Stimulated activated CD4-positive, alpha-beta T cell treated with anti-CD3 and anti-CD28 coated beads, Interleukin-12 subunit alpha, Interleukin-12 subunit beta, amount 100 ng/mL, for 48 hours (primary cell): Measurements from ENCODE around the gene HBP1.
"Not testable (repeated sequence)": the region's sequence is repeated elsewhere in the genome, so short reads cannot be mapped to it uniquely, and the experiment has no call there.

Source experiments
- DNase-seq, 3 donors: peaks; one replicate each; pipeline ENCODE4 v3.0.0-alpha.2; 2020; ENCODE audit warnings: low read depth in 2 of 3, low spot score in 1 of 3

HBP1 gene

DNA sequence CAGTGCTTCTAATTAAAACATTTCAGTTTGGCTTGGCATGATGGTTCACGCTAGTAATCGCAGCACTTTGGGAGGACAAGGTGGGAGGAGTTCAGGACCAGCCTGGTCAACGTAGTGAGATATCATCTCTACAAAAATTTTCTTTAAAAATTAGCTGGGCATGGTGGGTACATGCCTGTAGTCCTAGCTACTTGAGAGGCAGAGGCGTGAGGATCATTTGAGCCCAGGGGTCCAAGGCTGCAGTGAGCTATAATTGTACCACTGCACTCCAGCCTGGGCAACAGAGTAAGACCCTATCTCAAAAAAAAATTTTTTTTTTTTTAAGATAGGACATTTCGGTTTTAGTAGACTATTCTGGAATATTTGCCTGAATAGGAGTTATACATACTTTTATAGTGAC, 12.4 kb downstream of the HBP1 start:
- DNase-seq, result no peak

DNA sequence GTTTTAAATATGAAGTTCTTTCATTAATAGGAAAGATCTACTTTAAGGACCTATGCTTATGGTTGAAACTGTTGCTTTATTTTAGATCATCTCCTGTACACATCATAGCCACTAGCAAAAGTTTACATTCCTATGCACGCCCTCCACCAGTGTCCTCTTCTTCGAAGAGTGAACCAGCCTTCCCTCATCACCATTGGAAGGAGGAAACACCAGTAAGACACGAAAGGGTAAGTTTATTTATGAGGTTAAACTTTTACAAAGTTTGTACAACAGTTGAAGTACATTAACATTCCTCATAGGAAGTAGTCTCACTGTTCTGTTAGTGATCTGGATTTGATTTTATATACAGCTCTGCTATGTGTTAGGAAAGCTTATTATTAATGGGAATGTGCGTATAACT, 16.9 kb downstream of the HBP1 start:
- no peak for DNase-seq

DNA sequence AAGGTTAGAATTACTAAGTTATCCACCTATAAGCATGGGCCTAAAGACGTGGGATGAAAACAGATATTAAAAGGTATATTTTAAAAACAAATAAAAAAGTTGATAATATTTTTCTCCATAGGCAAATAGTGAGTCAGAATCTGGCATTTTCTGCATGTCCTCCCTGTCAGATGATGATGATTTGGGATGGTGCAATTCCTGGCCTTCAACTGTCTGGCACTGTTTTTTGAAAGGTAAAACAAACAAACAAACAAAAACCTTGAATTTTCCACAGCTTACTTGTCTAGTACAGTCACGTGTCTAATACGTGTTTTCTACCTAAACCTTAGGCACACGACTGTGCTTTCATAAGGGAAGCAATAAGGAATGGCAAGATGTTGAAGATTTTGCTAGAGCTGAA, 17.4 kb downstream of the HBP1 start:
- no peak for DNase-seq

DNA sequence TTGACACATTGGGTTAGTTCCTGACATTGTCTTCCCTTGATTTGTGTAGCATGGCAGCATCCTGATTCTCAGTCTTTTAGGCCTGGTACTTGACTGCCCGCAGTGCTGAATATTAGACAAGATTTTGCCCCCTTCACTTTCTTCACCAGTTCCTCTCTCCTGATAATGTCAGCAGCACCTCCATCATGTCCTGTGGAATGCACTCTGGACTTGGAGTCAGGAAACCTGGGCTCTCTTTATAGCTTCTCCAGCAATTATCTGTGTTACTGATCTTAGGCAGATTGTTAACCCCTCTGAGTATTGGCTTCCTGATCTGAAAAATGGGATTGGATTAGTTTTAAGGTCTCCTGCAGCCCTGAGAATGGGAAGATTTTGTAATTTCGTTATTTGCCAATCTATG, 19.0 kb downstream of the HBP1 start:
- no peak for DNase-seq

DNA sequence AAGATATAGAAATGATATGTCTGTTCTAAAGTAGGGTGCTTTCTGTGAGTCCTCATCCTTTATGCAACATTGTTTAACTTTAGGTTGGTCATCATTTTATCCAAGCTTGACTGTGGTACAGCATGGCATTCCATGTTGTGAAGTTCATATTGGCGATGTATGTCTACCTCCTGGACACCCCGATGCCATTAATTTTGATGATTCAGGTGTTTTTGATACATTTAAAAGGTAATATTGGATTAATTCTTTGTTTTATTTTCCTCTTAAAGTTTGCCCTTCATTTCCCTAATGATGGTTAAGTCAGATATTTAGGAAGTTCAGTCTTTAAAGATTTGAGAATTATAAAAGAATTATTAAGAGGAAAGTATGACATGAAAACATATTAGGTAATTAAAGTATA, 21.3 kb downstream of the HBP1 start:
- DNase-seq, result no peak

DNA sequence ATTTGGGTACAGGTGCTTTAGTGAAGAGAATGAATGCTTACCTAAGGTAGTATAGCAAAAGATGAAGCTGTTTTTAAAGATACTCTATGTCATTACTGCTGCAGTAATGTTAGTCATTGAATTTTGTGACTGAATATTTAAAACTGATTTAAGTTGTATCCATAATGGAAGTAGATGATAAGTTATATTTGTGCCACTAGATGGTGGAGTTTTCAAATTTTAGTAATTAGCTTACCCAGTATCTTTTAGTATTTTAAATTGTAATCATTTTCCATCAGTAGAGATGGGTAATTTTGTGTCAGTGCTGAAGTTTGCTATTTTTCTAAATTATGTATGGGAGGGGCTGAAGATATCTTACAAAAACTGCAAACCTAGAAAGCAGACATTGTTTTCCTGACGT, 25.2 kb downstream of the HBP1 start:
- no peak for DNase-seq

DNA sequence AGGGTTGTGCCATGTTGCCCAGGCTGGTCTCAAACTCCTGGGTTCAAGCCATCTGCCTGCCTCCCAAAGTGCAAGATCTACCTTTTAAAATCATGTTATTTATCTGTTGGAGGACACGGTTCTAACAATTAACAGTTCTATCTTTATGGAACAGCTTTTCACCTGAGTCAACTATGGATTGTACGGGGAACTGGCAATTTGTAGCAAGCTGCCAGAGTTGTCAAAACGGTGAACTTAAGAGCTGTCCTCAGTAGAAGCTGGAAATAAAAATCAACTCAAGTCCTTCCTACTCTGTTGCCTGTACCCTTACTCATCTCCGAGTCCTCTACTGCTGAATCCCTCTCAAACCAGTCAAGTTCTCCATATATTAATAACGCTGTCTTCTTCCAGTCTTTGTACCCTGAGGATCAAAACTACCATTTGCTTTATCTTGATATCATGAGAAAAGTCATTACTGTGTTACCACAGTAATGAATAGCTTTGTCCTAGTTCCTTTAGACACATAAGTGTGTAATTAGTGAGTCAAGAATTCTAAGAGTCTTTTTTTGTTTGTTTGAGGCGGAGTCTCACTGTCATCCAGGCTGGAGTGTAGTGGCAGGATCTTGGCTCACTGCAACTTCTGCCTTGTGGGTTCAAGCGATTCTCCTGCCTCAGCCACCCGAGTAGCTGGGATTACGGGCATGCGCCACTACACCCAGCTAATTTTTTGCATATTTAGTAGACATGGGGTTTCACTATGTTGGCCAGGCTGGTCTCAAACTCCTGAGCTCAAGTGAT, 28.2 kb downstream of the HBP1 start:
- no peak for DNase-seq

DNA sequence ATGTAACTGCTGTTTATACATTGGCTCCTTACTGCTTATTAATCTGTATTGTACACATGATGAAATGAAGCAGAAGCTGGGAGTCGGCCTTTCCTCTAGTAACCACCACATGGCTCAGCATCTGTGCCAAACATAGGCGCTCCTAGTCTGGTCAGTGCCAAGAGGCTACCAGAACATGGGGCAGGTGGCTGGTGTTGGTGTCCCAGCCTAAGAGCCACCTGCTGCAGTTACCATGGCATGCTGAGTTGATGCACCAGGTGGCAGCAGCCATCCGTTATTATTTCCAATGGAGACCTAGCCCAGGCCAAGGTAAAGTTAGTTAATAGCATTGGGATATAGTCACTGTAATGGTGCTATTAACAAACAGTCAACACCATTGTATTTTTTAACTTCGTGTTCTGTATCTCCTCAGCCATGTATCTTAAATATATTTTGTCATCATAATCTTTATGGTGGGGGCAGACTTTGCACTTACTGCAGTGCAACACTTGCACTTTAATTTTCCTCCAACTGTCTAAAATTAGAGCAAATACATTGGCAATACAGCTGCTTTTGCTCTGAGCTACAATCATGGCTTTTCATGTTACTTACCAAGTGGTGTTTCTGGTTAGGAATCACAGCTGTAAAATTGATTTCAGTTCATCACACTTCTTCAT, 33.1 kb downstream of the HBP1 start:
- peak in 2 of 3 donors; percentile 9 to 17 for DNase-seq

DNA sequence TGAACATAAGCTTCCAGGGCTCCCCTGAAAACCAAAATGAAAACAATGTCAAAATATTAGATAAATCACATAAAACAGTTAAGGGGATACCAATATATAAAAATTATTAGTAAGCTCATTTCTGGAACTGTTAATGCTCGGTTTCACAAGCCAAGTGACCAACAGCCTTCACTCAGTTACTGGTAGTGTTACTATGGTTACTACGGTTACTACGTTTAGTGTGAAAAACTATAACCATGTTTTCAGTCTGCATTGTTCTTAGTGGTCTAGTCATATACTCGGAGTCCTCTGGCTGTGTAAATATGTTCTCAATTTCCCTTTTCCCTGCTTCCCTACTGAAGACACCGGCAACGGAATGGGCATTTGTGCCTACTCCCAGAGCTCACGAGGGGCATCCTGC, 34.8 kb downstream of the HBP1 start:
- DNase-seq, result no peak

DNA sequence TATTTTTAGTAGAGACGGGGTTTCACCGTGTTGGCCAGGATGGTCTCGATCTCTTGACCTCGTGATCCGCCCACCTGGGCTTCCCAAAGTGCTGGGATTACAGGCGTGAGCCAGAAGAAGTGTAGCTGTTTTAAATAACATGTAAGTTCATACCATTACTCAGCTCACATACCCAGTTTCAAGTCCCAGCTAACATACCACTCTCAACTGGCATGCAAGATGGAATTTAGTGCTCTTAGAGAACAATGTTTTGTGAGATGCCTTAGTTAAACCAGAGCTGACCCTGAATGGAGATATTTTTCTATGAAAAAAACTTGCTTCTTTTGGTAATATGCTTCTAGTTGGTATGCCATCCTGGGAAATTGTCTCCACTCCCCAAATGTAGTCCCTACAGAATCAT, 37.3 kb downstream of the HBP1 start:
- DNase-seq, result no peak

DNA sequence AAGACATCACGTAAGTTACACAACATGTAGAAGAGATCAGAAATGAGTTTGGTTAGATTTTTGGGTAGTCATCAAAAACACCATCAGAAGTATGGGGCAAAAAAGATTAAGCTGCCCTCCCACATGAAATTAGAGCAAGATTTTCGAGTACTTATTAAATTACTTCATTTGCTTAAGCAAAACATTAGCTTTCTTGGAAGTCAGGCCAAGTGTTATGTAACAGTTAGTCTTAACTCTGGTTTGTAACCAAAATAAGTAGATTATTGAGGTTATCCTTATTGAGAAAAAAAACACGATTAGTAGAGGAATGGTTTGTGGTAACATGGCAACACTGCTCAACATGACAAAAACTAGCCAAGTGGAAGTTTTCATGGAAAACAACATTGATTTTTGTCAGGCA, 37.9 kb downstream of the HBP1 start:
- DNase-seq, result no peak

DNA sequence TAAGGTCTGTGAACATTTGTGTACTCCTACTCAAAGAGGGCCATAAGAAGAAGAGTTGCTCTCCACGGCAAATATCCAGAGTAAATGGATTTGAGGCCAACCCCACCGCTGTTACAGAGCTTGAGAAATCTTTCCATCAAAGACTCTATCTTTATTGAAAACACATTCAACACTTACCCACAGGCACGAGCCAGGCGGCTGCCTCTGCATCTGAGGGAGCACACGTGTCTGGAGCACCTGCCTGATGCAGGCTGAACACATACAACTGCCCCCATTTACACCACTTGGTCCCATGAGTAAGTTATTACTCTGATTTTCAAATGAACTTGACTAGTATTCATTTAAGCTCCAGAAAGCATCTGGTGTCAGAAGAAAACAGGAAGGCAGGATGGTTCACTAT, 38.7 kb downstream of the HBP1 start:
- DNase-seq, result no peak

DNA sequence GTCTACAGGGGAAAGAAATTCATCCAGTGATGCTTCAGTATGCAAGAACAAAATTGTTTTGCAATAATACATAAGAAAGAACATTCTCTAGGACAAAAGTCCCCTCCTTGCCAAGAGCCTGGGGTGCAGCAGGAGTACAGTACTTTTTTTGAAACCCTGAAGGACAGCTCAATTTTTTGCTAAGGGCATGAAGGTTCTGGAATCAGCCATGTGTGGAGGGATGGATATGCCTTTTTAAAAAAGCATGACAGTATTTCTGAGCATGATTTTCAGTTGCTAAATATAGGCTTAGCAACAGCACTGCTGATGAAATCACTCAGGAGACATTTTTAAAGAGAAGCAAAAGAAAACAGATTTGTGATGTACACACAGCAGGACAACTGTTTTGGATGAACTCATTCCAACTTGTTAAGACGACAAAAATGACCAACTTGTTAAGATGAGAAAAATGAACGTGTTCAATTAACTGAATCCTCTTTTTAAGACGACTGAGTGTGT, 39.3 kb downstream of the HBP1 start:
- DNase-seq, result no peak

DNA sequence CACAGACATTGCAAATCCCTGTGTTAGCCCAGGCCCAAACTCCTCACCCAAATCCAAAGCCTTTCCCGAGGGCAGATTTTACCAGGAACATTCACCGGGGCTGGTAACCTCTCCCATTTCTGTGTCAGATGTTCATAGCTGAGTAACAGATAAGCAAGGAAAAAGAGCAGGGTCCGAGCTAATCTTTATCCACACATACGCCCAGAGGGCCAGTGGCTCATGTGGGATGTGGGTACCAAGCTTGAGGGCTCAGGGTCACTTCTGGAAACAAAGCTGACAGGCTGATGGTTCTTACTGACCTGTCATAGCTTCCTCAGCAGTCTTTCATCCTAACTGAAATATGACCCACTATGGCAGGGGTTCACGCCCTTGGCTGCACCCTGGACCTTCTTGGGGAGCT, 39.8 kb downstream of the HBP1 start:
- DNase-seq, result no peak

DNA sequence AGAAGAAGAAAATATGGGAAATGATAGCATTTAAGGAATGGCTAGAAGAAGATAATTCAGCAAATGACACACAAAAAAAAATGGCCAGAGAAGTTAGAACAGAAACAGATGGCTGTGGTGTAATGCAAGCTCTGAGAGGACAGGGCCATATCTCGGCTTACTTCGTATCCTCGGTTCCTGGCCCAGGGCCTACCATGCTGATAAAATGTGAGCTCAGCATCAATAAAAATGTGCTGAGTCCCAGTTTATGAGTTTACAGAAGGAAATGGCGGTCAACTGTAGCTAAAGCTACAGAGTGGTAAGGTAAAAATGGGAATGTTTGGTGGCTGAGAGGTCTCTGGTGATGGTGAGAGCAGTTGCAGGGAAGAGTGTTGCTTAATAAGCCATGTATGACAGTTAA, 40.8 kb downstream of the HBP1 start:
- DNase-seq, result no peak

DNA sequence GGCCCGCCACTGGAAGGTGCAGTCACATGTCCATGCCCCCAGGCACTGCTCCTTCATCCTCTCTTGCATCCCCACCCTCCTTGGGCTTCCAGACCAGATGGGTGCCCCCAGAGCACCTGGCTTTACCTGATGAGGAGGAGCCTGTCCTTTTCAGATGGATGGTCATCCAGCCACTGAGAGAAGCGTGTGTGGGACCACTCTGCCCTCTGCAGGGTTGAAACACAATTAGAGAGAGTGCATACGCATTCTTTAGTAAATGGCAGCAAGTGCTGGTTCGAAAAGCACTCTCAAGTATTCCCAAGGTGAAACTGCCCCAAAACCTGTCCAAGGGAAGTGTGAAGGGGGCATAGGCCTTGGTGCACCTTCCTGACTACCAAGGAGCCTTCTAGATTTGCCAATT, 41.6 kb downstream of the HBP1 start:
- no peak for DNase-seq

DNA sequence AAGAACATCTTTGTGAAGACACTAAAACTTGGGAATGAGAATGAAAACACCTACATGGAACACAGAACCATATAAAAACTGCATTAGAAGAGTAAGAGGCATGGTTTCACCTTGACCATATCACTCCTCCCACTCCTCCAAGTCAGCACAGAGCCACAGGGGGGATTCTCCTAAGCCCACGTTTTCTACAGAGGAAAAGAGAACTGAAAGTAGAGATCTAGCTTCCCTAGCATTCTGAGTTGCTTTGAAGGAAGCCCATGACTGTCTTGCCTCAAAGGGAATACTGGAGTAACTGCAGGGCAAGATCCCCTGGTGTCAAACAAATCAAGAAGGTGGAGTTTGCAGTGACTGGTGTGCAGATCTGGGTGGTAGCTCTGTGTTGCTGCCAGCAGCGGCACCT, 43.9 kb downstream of the HBP1 start:
- no peak for DNase-seq

DNA sequence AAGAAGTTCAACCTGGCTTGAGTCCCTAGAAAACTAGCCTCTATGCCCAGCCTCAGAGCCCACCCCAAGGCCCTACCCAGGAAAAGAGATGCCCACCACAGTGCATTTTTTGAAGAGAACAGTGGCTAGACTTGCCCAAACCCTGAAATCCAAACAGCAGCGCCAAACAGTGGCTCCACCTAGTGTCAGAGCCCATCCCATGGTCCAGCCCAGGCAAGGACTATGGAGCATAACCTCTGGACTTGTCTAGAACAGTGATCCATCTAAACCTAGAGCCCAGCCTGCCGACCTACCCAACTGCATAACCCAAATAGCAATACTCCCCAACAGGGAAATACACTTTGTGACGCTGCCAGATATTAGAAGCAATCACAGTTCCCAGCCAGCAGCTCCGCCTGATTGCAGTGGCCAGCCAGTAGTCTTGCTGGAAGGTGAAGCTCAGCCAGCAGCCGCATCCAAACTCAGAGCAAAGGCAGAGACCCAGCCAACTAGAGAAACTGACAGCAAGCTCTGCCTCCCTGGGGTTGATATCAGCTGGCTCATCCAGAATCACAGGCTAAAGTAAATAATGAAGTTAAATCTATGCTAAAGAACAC, 44.5 kb downstream of the HBP1 start:
- no peak for DNase-seq

DNA sequence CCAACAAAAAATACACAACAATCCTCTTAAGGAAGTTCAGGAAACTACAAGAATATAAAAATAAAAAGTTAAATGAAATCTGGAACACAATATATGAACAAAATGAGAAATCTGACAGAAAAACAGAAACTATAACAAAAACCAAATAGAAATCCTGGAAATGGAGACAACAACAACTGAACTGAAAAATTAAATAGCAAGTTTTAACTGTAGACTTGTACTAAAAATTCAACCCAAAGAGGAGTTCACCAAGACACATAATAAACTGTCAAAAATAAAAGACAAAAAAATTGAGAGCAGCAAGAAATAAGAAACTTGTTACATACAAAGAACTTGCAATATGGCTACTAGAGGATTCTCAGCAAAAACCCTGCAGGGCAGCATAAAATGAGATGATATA, 45.1 kb downstream of the HBP1 start:
- DNase-seq, result no peak

DNA sequence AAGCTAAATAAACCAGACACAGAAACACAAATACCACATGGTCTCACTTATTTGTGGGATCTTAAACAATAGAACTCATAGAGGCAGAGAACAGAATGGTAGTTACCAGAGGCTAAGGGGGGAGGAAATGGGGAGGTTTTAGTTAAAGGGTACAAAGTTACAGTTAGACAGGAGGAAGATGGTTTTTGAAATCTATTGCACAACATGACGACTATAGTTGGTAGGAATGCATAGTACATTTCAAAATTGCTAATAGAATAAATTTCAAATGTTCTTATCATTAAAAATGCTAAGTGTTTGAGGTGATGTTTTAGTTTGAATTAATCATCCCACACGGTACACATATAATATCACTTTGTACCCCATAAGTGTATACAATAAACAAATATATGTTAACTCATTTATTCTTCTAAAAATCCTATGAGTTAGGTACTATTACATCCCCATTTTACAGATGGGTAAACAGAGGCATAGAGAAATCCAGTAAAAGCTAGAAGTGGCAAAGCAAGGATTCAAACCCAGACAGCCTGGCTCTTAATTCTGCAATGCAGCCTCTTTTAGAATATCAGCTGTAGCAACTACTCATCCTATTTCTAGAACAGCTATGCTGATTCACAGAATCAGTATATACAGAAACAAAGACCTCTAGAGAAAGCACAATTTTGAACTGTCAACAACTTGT, 50.9 kb downstream of the HBP1 start:
- no peak for DNase-seq

DNA sequence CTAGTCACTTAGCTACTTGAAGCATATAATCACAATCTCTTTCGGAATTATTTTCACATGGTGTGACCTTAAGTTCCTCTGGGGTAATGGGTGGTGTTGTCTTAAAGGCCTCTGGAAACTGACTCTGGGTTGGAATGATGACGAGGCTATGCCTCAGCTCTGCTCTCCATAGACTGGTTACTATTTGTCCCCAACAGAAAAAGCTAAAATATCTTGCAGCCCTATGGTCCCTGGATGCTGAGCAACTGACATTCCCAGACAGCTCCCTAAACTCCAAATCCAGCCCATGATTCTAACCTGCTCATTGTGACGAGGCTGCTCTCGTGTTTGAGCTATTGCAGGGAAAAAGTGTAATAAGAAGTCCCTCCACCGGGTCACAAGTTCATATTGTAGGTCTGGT, 51.6 kb downstream of the HBP1 start:
- no peak for DNase-seq

DNA sequence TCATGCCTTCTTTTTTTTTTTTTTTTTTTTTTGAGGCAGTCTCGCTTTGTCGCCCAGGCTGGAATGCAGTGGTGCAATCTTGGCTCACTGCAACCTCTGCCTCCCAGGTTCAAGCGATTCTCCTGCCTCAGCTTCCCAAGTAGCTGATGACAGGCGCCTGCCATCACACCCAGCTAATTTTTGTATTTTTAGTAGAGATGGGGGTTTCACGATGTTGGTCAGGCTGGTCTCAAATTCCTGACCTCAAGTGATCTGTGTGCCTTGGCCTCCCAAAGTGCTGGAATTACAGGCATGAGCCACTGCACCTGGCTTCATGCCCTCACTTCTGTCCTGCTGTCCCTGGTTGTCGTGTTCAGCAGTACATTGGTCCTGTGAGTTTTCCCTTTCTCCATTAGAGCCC, 52.0 kb downstream of the HBP1 start:
- not testable (repeated sequence) for DNase-seq
